Measurements from ENCODE around the gene FOXP4. TPM values are rescaled to one million over a fixed set of nuclear protein-coding genes. Genes with fewer than 3 reads are reported as not detected.

FOXP4 gene
- total RNA-seq, 2 experiments from 2014 or later: 11.1 to 11.3 TPM

DNA sequence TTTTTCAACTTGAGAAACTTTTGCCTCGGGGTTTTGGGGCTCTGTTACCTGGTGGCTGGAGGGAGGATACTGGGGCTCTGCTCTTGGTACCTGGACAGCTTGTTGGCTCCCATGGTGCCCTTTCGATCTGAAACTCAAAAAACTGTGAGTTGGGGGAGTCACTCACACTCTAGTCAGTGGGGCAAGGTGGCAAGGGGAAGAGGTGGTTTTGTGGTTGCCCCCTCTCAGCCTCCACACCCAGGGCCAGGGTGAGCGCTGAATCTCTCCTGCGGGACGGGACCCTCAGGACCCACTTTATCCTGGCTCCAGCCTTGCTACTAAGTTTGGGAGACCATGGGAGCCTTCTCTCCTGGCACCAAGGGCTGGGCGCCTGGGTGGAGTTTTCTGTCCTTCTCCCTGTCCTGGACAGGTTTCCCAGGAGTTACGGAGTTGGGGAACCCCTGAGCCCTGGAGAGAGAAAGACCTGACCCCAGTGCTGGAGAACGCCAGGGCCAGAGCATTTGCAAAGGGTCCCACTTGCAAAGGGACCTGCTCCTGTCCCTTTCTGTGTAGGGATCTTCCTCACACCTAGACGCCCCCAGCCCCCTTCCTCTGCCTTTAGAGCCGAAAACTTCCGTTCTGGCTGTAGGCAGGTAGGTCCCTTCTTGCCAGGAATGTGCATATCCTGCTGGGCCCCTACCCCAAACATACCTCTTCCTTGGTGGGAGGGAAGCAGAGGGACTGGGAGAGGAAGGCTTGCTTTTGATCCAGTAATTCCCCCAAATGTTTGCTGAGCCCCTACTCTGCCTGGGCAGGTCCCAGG is 2.9 kb downstream of the FOXP4 start:
- no peak overlapping the region for H3K27ac Mint-ChIP-seq

DNA sequence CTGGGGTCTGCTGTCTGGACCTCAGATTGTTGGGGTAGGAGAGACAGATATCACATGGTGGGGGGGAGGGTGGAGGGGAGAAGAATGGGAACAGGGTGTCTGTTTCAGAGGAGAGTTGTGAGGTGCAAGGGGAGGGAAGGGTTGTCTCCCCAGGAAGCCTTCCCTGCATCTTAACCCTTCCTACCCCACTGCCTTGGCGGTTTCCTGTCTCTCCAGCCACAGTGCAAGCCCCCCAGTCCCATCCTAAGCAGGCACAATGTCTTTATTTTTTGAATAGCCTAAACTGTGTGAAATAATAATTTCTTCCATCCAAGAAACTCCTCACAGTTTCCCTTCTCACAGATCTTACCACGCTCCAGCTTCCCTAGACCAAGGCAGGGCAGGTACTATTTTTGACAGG is 3.5 kb downstream of the FOXP4 start:
- DNase-seq: no peak
- Mint-ChIP-seq H3K4me1 (peaks cover 12% of the 10 kb centered on the region), H3K4me3 (no peak overlapping the region), H3K27me3 (peaks cover 22% of the 10 kb centered on the region), H3K36me3 (peaks cover 6% of the 10 kb centered on the region), H3K9me3 (no peaks in the 10 kb centered on the region), H3K27ac (no peak overlapping the region)

More for the DNA sequence above, 2.9 kb downstream of the FOXP4 start:
- H3K36me3 Mint-ChIP-seq: peaks cover 6% of the 10 kb centered on the region
- DNase-seq: no peak
- peaks cover 14% of the 10 kb centered on the region for H3K4me1 Mint-ChIP-seq
- H3K4me3 Mint-ChIP-seq: peak overlapping the region; percentile 90
- no peaks in the 10 kb centered on the region for H3K9me3 Mint-ChIP-seq
- peaks cover 20% of the 10 kb centered on the region for H3K27me3 Mint-ChIP-seq

DNA sequence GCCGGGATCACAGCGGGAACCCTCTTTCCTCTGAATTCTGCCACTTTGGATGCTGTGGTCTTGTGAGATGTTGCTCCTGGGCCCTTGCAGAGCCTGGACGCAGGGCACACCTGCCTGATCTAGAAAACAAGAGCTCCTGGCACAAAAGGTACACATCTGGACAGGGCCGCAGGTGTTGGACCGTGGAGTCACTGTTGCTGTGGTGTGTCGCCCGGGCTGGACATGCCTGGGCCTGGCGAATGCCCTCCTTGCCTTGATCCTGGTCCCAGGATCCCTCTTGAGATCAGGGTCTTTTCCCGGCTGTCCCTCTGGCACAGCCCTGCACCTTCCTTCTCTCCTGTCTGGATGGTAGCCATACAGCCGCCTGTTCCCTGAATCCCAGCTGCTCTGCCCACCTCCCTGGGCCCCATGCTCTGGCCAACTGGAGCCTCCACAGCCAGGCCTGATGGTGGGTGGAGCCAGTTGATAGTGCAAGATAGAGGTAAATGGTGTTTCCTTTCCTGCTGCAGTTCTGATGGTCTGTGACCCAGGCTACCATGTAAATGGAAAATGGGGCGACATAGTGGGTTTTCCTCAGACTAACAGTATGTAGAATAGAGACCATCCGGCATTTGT is 5.0 kb downstream of the FOXP4 start:
- H3K4me3 Mint-ChIP-seq: no peak overlapping the region
- H3K27ac Mint-ChIP-seq: peak overlapping the region; percentile 44
- no peak for DNase-seq
- peaks cover 4% of the 10 kb centered on the region for H3K4me1 Mint-ChIP-seq
- no peaks in the 10 kb centered on the region for H3K9me3 Mint-ChIP-seq
- H3K36me3 Mint-ChIP-seq: peaks cover 6% of the 10 kb centered on the region
- peaks cover 36% of the 10 kb centered on the region for H3K27me3 Mint-ChIP-seq

DNA sequence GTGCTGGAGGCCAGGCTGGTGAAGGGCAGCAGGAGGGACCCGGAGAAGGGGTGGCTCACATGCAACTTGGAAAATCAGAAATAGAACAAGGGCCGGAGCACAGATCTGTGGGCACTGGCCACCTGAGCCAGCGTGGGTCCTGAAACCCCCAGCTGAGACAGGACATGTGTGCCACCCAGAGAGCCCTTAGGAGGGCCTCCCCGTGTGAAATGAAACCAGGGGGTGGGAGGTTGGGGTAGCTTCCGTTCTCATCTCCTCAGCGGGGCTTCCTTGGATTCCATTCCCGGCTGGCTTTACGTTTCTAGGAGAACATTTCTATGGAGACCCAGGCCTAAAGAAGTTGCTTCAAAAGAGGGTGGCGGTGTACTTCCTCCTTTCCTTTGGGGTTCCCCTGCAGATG is 5.7 kb downstream of the FOXP4 start:
- Mint-ChIP-seq H3K27me3 (peaks cover 39% of the 10 kb centered on the region), H3K27ac (no peak overlapping the region), H3K36me3 (peaks cover 6% of the 10 kb centered on the region), H3K4me3 (no peak overlapping the region), H3K4me1 (peaks cover 4% of the 10 kb centered on the region), H3K9me3 (no peaks in the 10 kb centered on the region)
- DNase-seq: no peak

DNA sequence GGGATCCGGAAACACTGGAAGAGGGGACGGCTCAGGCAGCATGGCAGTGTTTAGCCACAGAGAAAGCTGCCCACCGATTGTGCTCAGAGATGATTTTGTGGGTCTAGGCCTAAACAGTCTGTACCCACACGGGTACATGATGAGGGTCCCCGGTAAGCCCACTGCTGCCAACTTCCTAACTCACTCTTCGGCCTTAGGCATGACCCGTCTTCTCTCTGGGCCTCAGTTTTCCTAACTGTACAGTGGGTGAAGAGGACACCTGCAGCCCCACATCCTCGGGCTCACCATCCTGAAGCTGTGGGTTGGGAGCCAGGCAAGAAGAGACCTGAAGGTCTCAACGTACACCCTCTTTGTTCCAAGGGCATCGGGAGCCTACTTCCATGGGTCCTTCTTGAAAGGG is 6.5 kb downstream of the FOXP4 start:
- Mint-ChIP-seq H3K4me3 (no peak overlapping the region), H3K4me1 (peaks cover 2% of the 10 kb centered on the region), H3K36me3 (peaks cover 6% of the 10 kb centered on the region), H3K9me3 (no peaks in the 10 kb centered on the region), H3K27me3 (peaks cover 47% of the 10 kb centered on the region), H3K27ac (no peak overlapping the region)
- no peak for DNase-seq

DNA sequence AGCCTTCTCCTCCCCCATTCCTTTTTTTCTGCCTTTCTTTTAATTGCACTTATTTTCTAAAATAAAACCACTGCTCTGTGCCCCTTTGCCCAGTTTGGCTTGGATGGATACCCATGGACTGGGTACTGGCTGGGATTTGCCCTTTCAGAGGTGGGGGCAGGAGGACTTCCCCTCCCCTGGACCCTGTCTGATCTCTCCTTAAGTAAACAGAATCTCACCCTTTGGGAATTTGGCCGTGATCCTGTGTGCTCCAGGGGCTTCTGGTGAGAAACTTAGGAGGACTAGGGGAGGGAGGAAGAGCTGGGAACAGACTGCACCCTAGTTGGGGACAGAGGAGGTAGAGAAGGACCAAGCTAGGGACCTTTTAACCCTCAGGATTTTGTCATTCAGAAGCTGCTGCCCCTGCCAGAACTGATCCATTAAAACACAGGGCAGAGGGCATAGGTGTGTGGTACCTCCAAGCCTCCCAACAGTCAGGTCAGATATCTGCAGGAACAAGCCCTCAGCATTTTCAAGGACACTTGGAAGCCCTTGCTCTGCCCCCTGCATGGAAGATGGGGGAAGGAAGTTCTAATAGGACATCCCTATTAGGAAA is 7.3 kb downstream of the FOXP4 start:
- H3K4me1 Mint-ChIP-seq: peaks cover 2% of the 10 kb centered on the region
- H3K9me3 Mint-ChIP-seq: no peaks in the 10 kb centered on the region
- no peak overlapping the region for H3K4me3 Mint-ChIP-seq
- H3K27me3 Mint-ChIP-seq: peaks cover 51% of the 10 kb centered on the region
- no peak for DNase-seq
- H3K27ac Mint-ChIP-seq: no peak overlapping the region
- H3K36me3 Mint-ChIP-seq: peaks cover 6% of the 10 kb centered on the region

DNA sequence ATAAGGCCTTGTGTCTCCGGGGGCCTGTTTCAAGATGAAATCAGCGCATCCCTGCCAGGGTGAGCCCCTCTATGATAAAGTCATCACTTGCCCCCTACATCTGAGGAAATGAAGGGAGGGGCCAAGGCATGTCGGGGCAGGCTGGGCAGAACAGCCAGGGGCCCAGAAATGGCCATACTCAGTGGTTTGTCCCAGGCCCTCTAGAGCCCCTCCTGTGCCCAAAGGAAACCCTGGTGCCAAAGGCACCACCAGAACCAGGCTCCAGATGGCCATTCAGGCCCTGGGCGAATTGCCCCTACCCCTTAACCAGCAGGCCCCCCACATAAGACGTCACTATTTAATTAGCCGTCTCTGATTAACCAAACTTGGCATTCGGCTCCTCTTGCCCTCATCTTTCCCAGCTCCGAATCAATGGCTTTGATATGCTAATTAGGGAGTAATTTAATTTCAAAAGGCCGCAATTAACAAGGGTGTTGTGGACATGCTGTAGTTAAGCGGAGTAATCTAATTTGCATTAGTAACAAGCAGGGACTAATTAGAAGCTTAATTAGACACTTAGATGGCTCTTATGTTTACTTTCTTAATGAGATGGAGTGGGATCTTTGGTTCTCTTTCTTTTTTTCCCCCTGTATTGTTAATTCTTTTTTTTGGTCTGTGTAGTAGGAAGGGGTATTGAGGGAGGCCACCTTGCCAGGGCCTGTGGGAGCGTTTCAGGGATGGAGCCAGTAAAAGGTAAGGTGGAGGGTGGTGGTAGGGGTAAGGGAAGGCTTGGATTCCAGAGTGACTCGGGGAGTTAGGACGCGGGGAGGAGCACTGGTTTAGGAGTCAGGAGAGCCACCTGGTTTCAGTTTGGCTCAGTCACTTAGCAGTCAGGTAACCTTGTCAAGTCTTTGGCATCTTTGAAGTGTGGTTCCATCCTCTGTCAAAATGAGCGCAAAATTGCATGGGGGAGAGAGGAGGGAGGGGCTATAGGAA is 9.4 kb downstream of the FOXP4 start:
- Mint-ChIP-seq H3K27me3 (peaks cover 36% of the 10 kb centered on the region), H3K9me3 (no peaks in the 10 kb centered on the region), H3K4me3 (no peak overlapping the region), H3K4me1 (peaks cover 11% of the 10 kb centered on the region), H3K27ac (no peak overlapping the region), H3K36me3 (peaks cover 6% of the 10 kb centered on the region)
- no peak for DNase-seq

DNA sequence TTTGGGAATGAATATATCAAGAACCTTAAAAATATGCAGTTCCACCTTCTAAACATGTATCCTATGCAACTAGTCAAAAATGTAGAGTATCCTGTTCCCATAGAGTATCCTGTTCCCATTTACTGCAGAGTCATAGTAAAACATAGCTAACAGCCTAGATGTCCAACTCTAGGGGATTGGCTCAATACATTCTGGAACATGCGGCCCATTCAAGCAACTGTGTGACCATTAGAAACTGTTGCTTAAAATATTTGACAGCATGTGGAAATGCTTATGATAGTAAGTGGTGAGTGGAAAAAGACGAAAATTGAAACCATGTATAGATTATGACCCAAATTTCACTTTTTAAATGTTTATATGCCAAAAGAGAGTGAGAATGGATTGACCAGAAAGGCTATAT is 11.2 kb downstream of the FOXP4 start:
- Mint-ChIP-seq H3K4me3 (no peak overlapping the region), H3K9me3 (no peaks in the 10 kb centered on the region), H3K36me3 (peaks cover 4% of the 10 kb centered on the region)

DNA sequence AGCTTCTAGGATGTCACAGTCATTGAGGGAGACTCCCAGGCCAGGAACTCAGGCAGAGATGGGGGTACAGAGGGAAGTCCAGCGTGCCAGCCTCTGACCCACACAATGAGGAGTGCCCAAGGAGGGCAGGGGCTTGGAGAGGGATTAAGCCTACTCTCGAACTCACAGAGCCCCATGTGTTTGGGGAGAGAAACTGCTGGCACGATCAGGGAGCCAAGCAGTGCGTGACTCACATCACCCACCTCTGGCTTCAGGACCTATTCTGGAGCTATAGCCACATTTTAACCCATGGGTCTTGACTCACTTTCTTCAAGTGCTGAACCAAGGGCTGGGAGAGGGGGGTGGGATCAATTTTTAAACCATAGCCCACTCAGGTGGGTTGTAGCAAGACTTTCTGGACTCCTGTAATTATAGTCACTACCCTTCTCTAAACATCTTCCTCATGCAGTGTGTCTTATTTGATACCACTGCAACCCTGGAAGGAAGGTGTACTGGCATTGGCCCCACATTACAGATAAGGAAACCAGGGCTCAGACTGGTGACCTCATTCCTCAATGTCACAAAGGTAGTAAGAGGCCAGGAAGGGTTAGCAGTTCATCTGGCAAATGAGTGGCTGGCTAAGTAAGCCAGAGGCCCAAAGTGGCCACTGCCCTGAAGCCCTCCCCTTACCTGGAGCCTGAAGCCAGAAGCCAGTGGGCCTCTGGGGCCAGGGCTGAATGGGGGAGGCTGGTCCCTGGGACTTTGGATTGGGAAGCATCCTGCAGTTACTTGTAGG is 12.0 kb downstream of the FOXP4 start:
- Mint-ChIP-seq H3K27ac (no peak overlapping the region), H3K4me1 (peaks cover 16% of the 10 kb centered on the region), H3K9me3 (no peaks in the 10 kb centered on the region), H3K36me3 (peaks cover 7% of the 10 kb centered on the region), H3K4me3 (no peak overlapping the region), H3K27me3 (peaks cover 35% of the 10 kb centered on the region)
- DNase-seq: no peak

More for the DNA sequence above, 11.2 kb downstream of the FOXP4 start:
- Mint-ChIP-seq H3K27ac (no peak overlapping the region), H3K27me3 (peaks cover 36% of the 10 kb centered on the region), H3K4me1 (peaks cover 16% of the 10 kb centered on the region)
- no peak for DNase-seq

DNA sequence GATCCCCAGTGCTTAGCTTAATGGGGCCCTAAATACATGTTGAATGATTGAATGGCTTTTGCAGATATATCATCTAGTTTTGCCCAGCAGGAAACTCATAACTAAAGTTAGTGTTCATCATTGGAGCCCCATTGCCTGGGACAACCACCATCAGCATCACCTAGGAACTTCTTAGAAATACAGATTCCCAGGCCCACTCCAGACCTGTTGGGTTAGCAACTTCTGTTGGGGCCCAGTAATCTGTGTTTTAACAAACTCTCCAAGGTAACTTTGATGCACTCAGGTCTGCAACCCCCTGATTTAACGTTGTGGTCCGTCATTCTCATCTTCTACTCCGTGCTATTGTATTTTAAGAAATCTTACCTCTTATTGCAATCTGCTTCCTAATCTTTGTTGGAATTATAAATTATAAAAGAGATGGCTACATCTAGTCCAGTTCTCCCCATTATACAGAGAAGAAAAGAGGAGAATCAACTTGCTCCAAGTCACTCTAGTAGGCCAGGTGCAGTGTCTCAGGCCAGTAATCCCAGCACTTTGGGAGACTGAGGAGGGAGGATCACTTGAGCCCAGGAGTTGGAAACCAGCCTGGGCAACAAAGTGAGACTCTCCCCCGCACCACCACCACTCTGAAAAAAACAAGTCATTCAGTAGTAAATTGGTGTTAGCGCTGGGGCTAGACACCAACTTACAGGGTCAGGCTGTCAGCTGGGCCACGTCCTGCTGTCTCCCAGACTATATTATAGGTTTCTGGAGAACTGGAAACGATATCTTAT is 13.7 kb downstream of the FOXP4 start:
- H3K9me3 Mint-ChIP-seq: no peaks in the 10 kb centered on the region
- H3K27me3 Mint-ChIP-seq: peaks cover 27% of the 10 kb centered on the region

DNA sequence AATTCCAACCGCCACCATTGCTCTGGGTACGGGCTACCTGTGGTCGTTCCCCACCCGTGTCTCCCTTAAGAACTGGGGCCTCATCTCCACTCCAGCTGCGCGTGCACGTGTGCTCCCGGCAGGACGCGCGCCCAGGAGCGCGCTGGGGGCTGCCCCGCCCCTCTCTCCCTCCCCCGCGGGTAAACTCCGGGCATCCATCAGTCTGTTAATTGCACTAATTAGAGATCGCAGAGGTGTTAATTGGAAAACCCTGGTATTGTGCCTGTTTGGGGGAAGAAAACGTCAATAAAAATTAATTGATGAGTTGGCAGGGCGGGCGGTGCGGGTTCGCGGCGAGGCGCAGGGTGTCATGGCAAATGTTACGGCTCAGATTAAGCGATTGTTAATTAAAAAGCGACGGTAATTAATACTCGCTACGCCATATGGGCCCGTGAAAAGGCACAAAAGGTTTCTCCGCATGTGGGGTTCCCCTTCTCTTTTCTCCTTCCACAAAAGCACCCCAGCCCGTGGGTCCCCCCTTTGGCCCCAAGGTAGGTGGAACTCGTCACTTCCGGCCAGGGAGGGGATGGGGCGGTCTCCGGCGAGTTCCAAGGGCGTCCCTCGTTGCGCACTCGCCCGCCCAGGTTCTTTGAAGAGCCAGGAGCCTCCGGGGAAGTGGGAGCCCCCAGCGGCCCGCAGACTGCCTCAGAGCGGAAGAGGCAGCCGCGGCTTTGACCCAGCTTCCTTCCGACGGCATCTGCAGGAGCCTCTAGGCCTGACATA is 14.4 kb downstream of the FOXP4 start:
- H3K9me3 Mint-ChIP-seq: no peaks in the 10 kb centered on the region
- peaks cover 16% of the 10 kb centered on the region for H3K4me1 Mint-ChIP-seq
- H3K27ac Mint-ChIP-seq: peak overlapping the region; percentile 86
- peak; percentile 89 for DNase-seq
- peaks cover 20% of the 10 kb centered on the region for H3K27me3 Mint-ChIP-seq
- peak overlapping the region; percentile 84 for H3K4me3 Mint-ChIP-seq
- peaks cover 9% of the 10 kb centered on the region for H3K36me3 Mint-ChIP-seq

More for the DNA sequence above, 13.7 kb downstream of the FOXP4 start:
- peak overlapping the region; percentile 84 for H3K4me3 Mint-ChIP-seq
- H3K27ac Mint-ChIP-seq: peak overlapping the region; percentile 86
- H3K36me3 Mint-ChIP-seq: peaks cover 7% of the 10 kb centered on the region
- peaks cover 16% of the 10 kb centered on the region for H3K4me1 Mint-ChIP-seq
- no peak for DNase-seq

DNA sequence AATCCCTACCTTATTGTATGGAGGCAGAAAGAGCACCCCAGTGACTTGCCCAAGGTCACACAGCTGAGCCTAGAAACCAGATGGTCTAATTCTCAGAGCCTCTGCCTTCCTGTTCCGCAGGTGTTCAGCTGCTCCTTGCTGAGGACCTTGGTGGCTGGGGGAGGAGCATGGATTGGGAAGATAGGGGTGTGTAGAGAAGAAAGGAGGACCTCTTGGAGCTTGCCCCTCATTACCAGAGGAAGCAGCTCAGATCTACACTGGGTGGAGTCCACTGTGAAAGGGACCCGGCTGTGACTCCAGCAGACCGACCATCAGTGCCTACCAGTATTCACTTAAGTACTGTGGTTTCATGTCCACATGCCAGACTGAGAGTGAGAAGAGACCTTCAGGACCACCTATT is 15.2 kb downstream of the FOXP4 start:
- H3K9me3 Mint-ChIP-seq: no peaks in the 10 kb centered on the region
- H3K36me3 Mint-ChIP-seq: peaks cover 15% of the 10 kb centered on the region
- no peak for DNase-seq
- peak overlapping the region; percentile 84 for H3K4me3 Mint-ChIP-seq
- peaks cover 16% of the 10 kb centered on the region for H3K4me1 Mint-ChIP-seq
- peak overlapping the region; percentile 48 for H3K27ac Mint-ChIP-seq
- H3K27me3 Mint-ChIP-seq: peaks cover 15% of the 10 kb centered on the region

All from activated naive CD8-positive, alpha-beta T cell treated with anti-CD3 and anti-CD28 coated beads for 36 hours (primary cell).